Osteoblast (primary cell): ENCODE data around the gene LVRN. TPM values are rescaled to one million over a fixed set of nuclear protein-coding genes. Genes with fewer than 3 reads are reported as not detected.
"Not testable (repeated sequence)": the region's sequence is repeated elsewhere in the genome, so short reads cannot be mapped to it uniquely, and the experiment has no call there.

Experiments
- DNase-seq: peaks from one replicate; pipeline ENCODE4 v3.0.0; 2011; ENCODE audit warnings: low spot score, mixed read lengths; ENCODE audit not compliant: insufficient read length; ENCODE audit errors: missing footprints
- H2AFZ ChIP-seq: 2 replicates; pipeline ENCODE4 v1.6.0; 2011; ENCODE audit warnings: mild to moderate bottlenecking, low read length
- H3K27ac ChIP-seq: 2 replicates; pipeline ENCODE4 v1.5.1; 2011; ENCODE audit warnings: mild to moderate bottlenecking, low read depth, low read length, moderate library complexity
- H3K27me3 ChIP-seq: 2 replicates; pipeline ENCODE4 v1.6.0; 2012; ENCODE audit warnings: mild to moderate bottlenecking, control low read depth, inconsistent platforms, low read length, moderate library complexity; ENCODE audit not compliant: insufficient read depth
- H3K36me3 ChIP-seq: 2 replicates; pipeline ENCODE4 v1.5.1; 2011; ENCODE audit warnings: mild to moderate bottlenecking, low read length, control low read depth, moderate library complexity; ENCODE audit not compliant: insufficient read depth
- H3K4me1 ChIP-seq: 2 replicates; pipeline ENCODE4 v1.5.1; 2011; ENCODE audit warnings: mild to moderate bottlenecking, low read length, control low read depth, moderate library complexity; ENCODE audit not compliant: insufficient read depth
- H3K4me2 ChIP-seq: 2 replicates; pipeline ENCODE4 v1.6.0; 2011; ENCODE audit warnings: mild to moderate bottlenecking, low read length; ENCODE audit not compliant: insufficient read depth
- H3K4me3 ChIP-seq: fragments of 200-600 bp; sonication (generic); 3 replicates; pipeline ENCODE4 v1.5.1; 2012; ENCODE audit warnings: mild to moderate bottlenecking, low read length, inconsistent platforms; ENCODE audit not compliant: insufficient read depth
- H3K79me2 ChIP-seq: 2 replicates; pipeline ENCODE4 v1.6.0; 2012; ENCODE audit warnings: mild to moderate bottlenecking, low read length, control low read depth, inconsistent platforms; ENCODE audit not compliant: insufficient read depth
- H3K9me3 ChIP-seq: 2 replicates; pipeline ENCODE4 v1.5.1; 2011; ENCODE audit warnings: low read depth, low read length, control low read depth
- H4K20me1 ChIP-seq: 2 replicates; pipeline ENCODE4 v1.6.0; 2012; ENCODE audit warnings: mild to moderate bottlenecking, low read length, control low read depth; ENCODE audit not compliant: insufficient read depth
- CTCF ChIP-seq: IDR thresholded peaks from 2 replicates; pipeline ENCODE4 v1.5.1; 2011; ENCODE audit warnings: mild to moderate bottlenecking, low read depth, low read length, moderate library complexity; ENCODE audit errors: extremely low read depth
- total RNA-seq: library from RNA; depleted of rRNA; stranded (reverse); fragments of >200 nt; gene quantifications from 2 replicates; pipeline ENCODE4 v1.2.3, GENCODE V29; 2012

Gene LVRN
- total RNA-seq = under 0.01 and 0.59 TPM in 2 replicates

- Histone ChIP-seq H3K27me3 (peaks cover 66% of the 10 kb centered on the region), H3K4me3 (peak within 1 kb of the TSS; percentile 65), H3K4me2 (peak within 1 kb of the TSS; percentile 87), H4K20me1 (no peaks in the 10 kb centered on the region), H3K9me3 (no peaks in the 10 kb centered on the region), H3K79me2 (no peaks in the 10 kb centered on the region), H3K36me3 (no peaks in the 10 kb centered on the region), H2AFZ (peak within 1 kb of the TSS; percentile 85), H3K4me1 (peaks cover 9% of the 10 kb centered on the region), H3K27ac (no peak within 1 kb of the TSS)
- DNase-seq = no peak
- no peak for TF ChIP-seq CTCF
Measured at GRCh38 chr5:115962239-115962564, at the start of gene LVRN. Gene LVRN, plus strand, starts transcription at chr5:115962475. Its CDS starts 143 bp downstream, at chr5:115962618.

- H3K4me3 ChIP-seq, H3K4me1 ChIP-seq, H3K9me3 ChIP-seq, H3K4me2 ChIP-seq, H2AFZ ChIP-seq, H3K36me3 ChIP-seq, H3K27ac ChIP-seq, H3K27me3 ChIP-seq, DNase-seq, H4K20me1 ChIP-seq, H3K79me2 ChIP-seq: not testable (repeated sequence)
Measured at GRCh38 chr5:115913623-115914400, 48.5 kb upstream of the LVRN start.

GRCh38 chr5:115920171-115920725 is 42.0 kb upstream of the LVRN start:
- no peaks in the 10 kb centered on the region for H3K79me2 ChIP-seq

GRCh38 chr5:115928578-115929407 is 33.5 kb upstream of the LVRN start:
- not testable (repeated sequence) for H3K36me3 ChIP-seq, H3K79me2 ChIP-seq, H3K4me3 ChIP-seq, H3K4me2 ChIP-seq, H4K20me1 ChIP-seq, H3K27ac ChIP-seq, H2AFZ ChIP-seq, H3K4me1 ChIP-seq, H3K27me3 ChIP-seq, H3K9me3 ChIP-seq, DNase-seq

More at GRCh38 chr5:115920171-115920725, 42.0 kb upstream of the LVRN start:
- DNase-seq = no peak
- no peak overlapping the region for H3K27ac ChIP-seq
- no peaks in the 10 kb centered on the region for H3K36me3 ChIP-seq
- no peaks in the 10 kb centered on the region for H3K27me3 ChIP-seq
- H3K4me1 ChIP-seq = no peaks in the 10 kb centered on the region
- no peaks in the 10 kb centered on the region for H3K9me3 ChIP-seq
- no peaks in the 10 kb centered on the region for H4K20me1 ChIP-seq
- TF ChIP-seq CTCF = no peak
- H2AFZ ChIP-seq = no peak overlapping the region
- no peak overlapping the region for H3K4me2 ChIP-seq
- H3K4me3 ChIP-seq = no peak overlapping the region

- DNase-seq, H2AFZ ChIP-seq, H3K4me2 ChIP-seq, H3K36me3 ChIP-seq, H3K4me3 ChIP-seq, H4K20me1 ChIP-seq, H3K4me1 ChIP-seq, H3K27me3 ChIP-seq, H3K9me3 ChIP-seq, H3K79me2 ChIP-seq, H3K27ac ChIP-seq: not testable (repeated sequence)
Measured at GRCh38 chr5:115930171-115930570, 32.1 kb upstream of the LVRN start.
